WERI-Rb-1 (cell line): ENCODE results near the gene TRAPPC2L.

Experiments
- DNase-seq: peaks from one replicate; pipeline ENCODE4 v3.0.0-alpha.2; 2020
- H3K27ac ChIP-seq: fragments of 250-450 bp; sonication (Bioruptor Pico); 2 replicates; pipeline ENCODE4 v1.5.1; 2020; ENCODE audit warnings: mild to moderate bottlenecking, moderate library complexity
- H3K27me3 ChIP-seq: fragments of 250-450 bp; sonication (Bioruptor Pico); 2 replicates; pipeline ENCODE4 v1.5.1; 2021; ENCODE audit warnings: mild to moderate bottlenecking, low read depth, moderate library complexity; ENCODE audit not compliant: insufficient read depth, severe bottlenecking
- H3K36me3 ChIP-seq: fragments of 250-450 bp; sonication (Bioruptor Pico); 2 replicates; pipeline ENCODE4 v1.5.1; 2020; ENCODE audit warnings: mild to moderate bottlenecking, moderate library complexity
- H3K4me3 ChIP-seq: 2 replicates; pipeline ENCODE4 v1.5.1; 2011; ENCODE audit warnings: low read depth, mild to moderate bottlenecking, control low read depth, low read length
- H3K9me3 ChIP-seq: fragments of 250-450 bp; sonication (Bioruptor Pico); 2 replicates; pipeline ENCODE4 v1.5.1; 2021; ENCODE audit warnings: mild to moderate bottlenecking, moderate library complexity; ENCODE audit not compliant: severe bottlenecking
- TF ChIP-seq, protein P1 (sequence below): IDR thresholded peaks from 2 replicates; pipeline ENCODE4 v1.5.1; 2011; ENCODE audit warnings: low read depth, mild to moderate bottlenecking, control low read depth, inconsistent platforms, low read length

TRAPPC2L gene

DNA sequence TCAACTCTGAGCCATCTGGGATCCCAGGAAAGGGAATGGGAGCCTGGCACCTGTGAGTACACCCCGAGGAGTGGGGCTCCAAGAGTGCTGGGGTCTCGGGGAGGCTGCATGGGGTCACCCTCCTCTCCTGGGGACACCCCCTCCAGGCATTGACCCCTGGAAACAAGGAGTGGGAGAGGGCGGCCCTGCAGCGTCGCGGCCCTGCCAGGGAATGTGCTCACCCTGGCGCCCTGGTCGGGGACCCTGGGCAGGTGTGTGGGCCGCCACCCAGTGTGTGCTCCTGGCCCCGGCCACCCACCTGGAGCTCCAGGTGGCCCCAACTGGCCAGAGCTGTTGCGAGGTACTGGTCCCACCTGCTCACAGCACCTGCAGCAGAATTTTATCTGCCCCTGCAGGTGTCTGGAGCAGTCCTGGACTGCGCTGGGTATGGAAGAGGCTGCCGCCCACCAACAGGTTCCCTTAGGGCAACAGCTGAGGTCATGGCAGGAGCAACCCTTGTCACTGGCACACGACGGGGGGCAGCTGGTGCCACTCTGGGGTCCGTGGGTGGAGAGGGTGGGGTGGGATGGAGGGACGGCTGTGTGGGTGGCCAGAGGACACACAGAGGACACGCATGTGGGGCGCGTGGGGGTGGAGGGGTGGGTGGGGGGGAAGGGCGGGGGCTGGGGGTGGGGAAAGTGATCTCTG lies 14.9 kb downstream of the TRAPPC2L start:
- Histone ChIP-seq H3K36me3 (no peaks in the 10 kb centered on the region), H3K4me3 (no peak overlapping the region), H3K9me3 (no peaks in the 10 kb centered on the region), H3K27ac (peak overlapping the region; percentile 71), H3K27me3 (no peaks in the 10 kb centered on the region)
- TF ChIP-seq, protein P1, sequence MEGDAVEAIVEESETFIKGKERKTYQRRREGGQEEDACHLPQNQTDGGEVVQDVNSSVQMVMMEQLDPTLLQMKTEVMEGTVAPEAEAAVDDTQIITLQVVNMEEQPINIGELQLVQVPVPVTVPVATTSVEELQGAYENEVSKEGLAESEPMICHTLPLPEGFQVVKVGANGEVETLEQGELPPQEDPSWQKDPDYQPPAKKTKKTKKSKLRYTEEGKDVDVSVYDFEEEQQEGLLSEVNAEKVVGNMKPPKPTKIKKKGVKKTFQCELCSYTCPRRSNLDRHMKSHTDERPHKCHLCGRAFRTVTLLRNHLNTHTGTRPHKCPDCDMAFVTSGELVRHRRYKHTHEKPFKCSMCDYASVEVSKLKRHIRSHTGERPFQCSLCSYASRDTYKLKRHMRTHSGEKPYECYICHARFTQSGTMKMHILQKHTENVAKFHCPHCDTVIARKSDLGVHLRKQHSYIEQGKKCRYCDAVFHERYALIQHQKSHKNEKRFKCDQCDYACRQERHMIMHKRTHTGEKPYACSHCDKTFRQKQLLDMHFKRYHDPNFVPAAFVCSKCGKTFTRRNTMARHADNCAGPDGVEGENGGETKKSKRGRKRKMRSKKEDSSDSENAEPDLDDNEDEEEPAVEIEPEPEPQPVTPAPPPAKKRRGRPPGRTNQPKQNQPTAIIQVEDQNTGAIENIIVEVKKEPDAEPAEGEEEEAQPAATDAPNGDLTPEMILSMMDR, result no peak
- DNase-seq, result no peak

DNA sequence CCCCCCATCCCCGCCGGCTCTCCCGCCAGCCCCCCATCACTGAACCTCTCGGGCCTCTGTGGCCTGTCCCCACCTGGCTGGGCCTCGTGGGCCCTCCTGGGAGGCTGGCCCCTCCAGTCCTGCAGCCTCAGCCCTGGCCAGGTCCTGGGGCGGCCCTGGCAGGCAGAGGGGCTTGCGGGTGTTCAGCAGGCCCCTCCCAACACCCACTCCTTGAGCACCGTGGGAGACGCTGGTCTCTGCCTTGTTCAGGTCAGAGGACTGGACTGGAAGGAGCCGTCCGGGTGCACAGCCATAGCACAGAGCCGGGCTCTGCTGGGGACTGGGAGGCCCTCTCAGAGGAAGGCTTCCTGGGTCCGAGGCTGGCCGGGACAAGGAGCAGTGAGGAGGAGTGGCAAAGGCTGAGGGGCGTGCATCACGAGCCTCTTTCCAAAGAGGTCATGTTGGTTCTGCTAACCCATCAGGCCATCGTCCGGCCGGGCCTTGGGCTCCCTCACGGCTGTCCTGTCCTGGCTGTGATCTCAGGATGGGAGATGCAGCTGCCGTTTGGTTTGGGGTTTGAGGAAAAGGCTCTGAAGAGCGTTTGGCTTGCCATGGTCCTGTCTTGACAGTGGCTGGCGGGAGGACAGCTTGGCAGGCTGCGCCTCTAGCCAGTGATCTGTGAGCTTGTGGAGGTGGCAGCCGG lies 15.9 kb downstream of the TRAPPC2L start:
- H3K4me3 ChIP-seq, result no peak overlapping the region
- no peak for DNase-seq

DNA sequence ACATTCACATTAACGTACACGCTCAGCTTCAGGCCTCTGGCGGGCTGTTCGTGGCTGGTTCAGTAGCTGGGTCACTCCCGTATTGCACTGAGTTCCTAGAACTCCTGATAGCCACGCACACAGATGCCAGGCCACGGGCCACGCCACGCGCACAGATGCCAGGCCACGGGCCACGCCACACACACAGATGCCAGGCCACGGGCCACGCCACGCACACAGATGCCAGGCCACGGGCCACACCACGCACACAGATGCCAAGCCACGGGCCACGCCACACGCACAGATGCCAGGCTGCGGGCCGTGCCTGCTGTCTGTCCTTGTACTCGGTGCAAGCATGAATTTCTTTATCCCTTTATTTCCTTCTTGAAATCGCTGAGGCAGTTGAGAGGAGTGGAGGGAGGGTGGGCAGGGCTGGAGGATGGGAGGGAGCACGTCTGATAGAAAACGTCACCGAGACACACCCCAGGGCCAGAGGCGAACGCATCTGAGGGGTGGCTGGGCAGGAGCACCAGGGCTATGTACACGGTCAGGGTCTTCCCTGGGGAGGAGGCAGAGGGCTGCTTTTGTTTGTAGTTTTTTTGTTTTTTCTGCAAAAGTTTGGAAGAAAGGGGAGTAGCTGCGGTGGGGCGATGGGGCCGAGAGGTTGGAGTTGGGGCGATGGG lies 18.1 kb downstream of the TRAPPC2L start:
- Histone ChIP-seq H3K9me3 (no peaks in the 10 kb centered on the region), H3K36me3 (no peaks in the 10 kb centered on the region; the same call in 1 of the 2 replicates), H3K27me3 (no peaks in the 10 kb centered on the region), H3K4me3 (no peak overlapping the region), H3K27ac (no peak overlapping the region)
- TF ChIP-seq, protein P1, result no peak
- DNase-seq, result no peak

More for the DNA sequence above, 15.9 kb downstream of the TRAPPC2L start:
- H3K27me3 ChIP-seq, result no peaks in the 10 kb centered on the region
- H3K27ac ChIP-seq, result no peak overlapping the region
- TF ChIP-seq, protein P1, result no peak
- no peaks in the 10 kb centered on the region for H3K36me3 ChIP-seq
- no peaks in the 10 kb centered on the region for H3K9me3 ChIP-seq

DNA sequence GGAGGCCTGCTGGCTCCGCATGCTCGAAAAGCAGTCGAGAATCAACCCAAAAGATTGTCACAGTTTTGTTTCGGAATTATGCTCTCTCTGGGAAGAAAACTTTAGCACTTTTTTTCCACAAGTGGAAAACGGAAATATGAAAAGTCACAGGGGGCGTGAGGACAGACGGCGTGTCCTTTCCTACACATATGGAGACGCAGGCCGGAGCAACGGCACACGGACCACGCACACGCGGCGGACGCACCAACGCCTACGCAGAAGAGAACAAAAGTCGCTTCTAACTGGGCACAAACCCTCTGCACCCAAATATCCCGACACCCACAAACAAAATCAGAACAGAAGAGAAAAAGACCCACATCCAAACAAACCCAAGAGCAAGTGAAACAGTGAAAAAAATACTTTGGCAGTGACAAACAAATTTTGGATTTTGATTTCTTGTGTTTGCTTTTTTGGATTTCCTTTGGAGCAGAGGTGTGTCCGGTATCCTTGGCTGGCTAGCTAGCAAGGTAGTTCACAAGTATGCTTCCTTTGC lies 18.8 kb downstream of the TRAPPC2L start:
- H3K27me3 ChIP-seq, result no peaks in the 10 kb centered on the region
- H3K4me3 ChIP-seq, result no peak overlapping the region
- TF ChIP-seq, protein P1, result no peak
- no peaks in the 10 kb centered on the region; the same call in 1 of the 2 replicates for H3K36me3 ChIP-seq
- no peaks in the 10 kb centered on the region for H3K9me3 ChIP-seq
- no peak for DNase-seq
- no peak overlapping the region for H3K27ac ChIP-seq

DNA sequence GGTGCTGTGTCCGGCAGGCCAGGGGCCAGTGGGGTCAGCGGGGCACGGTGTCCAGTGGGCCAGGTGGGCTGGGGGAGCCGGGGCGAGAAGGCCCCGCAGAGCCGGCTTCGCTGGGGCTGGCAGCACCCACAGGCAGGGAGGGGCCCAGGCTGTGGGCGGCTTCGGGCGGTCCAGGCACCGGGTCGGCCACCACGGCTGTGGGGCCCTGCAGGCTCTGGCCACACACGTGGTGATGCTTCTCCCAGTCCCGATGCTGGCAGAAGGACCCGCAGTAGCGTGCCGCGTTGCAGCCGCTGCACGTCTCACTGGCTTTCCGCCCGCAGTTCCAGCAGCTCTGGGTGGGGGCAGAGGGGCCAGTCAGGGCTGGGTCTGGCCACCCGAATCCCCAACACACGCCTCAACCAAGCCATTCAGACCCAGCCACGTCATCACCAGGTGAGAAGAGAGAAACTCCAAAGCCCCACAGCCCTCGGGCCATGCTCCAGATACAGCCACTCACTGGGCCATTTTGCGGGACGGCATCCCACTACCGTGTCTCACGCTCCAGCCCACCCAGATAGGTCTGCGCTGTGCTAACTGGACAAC lies 20.1 kb downstream of the TRAPPC2L start:
- H3K4me3 ChIP-seq, result no peak overlapping the region
- no peaks in the 10 kb centered on the region for H3K9me3 ChIP-seq
- no peaks in the 10 kb centered on the region for H3K27me3 ChIP-seq
- TF ChIP-seq, protein P1, result no peak
- H3K27ac ChIP-seq, result no peak overlapping the region
- DNase-seq, result no peak
- H3K36me3 ChIP-seq, result no peaks in the 10 kb centered on the region; the same call in 1 of the 2 replicates
